Measurements from ENCODE around the gene ALS2CL. TPM values are rescaled to one million over a fixed set of nuclear protein-coding genes. Genes with fewer than 3 reads are reported as not detected.

ALS2CL gene
- total RNA-seq, 1 experiment from 2014 or later, result 39.6 TPM

- intact Hi-C loops (cut with micrococcal nuclease; ENCODE audit: unreplicated experiment), result no loop called here
- TF ChIP-seq, protein P1, sequence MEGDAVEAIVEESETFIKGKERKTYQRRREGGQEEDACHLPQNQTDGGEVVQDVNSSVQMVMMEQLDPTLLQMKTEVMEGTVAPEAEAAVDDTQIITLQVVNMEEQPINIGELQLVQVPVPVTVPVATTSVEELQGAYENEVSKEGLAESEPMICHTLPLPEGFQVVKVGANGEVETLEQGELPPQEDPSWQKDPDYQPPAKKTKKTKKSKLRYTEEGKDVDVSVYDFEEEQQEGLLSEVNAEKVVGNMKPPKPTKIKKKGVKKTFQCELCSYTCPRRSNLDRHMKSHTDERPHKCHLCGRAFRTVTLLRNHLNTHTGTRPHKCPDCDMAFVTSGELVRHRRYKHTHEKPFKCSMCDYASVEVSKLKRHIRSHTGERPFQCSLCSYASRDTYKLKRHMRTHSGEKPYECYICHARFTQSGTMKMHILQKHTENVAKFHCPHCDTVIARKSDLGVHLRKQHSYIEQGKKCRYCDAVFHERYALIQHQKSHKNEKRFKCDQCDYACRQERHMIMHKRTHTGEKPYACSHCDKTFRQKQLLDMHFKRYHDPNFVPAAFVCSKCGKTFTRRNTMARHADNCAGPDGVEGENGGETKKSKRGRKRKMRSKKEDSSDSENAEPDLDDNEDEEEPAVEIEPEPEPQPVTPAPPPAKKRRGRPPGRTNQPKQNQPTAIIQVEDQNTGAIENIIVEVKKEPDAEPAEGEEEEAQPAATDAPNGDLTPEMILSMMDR (IDR thresholded peaks at IDR 0.05; ENCODE audit: unreplicated experiment), result no peak
- H3K27me3 Mint-ChIP-seq (ENCODE audit: unreplicated experiment), result no peaks in the 10 kb centered on the region
- H3K27ac Mint-ChIP-seq (ENCODE audit: unreplicated experiment), result no peak overlapping the region
- no peaks in the 10 kb centered on the region for H3K4me1 Mint-ChIP-seq (ENCODE audit: low read depth, unreplicated experiment)
- no peak for DNase-seq
- CTCF ChIA-PET, result interaction anchor here (0.6 kb wide), 1 partner anchor 49 kb away, joined by 4 read pairs; no protein-coding TSS in a partner anchor
- no TSS peak for BruUV-seq (replicated peaks)
- H3K4me3 Mint-ChIP-seq (ENCODE audit: low read depth, unreplicated experiment), result no peak overlapping the region
- H3K36me3 Mint-ChIP-seq (ENCODE audit: insufficient read depth, unreplicated experiment), result no peaks in the 10 kb centered on the region
- H3K9me3 Mint-ChIP-seq (ENCODE audit: low read depth, unreplicated experiment), result no peaks in the 10 kb centered on the region
These were observed 20.1 kb downstream of the ALS2CL start for GRCh38 chr3:46673151-46674030.

DNA sequence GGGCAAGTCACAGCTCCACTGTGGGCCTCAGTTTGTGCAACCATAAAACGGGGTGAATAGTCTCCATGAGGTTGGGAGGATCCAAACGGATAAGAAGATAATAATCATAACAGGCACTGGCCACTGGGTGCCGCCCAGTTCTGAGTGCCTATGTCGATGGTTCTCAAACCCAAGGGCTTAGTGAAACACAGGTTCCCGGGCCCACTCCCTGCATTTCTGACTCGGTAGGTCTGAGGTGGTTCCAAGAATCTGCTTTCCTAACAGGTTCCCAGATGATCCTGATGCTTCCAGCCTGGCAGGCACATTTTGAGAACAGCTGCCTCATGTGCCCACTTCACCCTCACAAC, 21.2 kb downstream of the ALS2CL start:
- no TSS peak for BruUV-seq (replicated peaks)
- no peak overlapping the region for H3K27ac Mint-ChIP-seq (ENCODE audit: unreplicated experiment)
- TF ChIP-seq, protein P1 (IDR thresholded peaks at IDR 0.05; ENCODE audit: unreplicated experiment), result no peak
- no peaks in the 10 kb centered on the region for H3K4me1 Mint-ChIP-seq (ENCODE audit: low read depth, unreplicated experiment)
- no peaks in the 10 kb centered on the region for H3K9me3 Mint-ChIP-seq (ENCODE audit: low read depth, unreplicated experiment)
- no peak overlapping the region for H3K4me3 Mint-ChIP-seq (ENCODE audit: low read depth, unreplicated experiment)
- peaks cover 7% of the 10 kb centered on the region for H3K36me3 Mint-ChIP-seq (ENCODE audit: insufficient read depth, unreplicated experiment)
- CTCF ChIA-PET, result no interaction called here
- DNase-seq, result no peak
- intact Hi-C loops (cut with micrococcal nuclease; ENCODE audit: unreplicated experiment), result no loop called here
- H3K27me3 Mint-ChIP-seq (ENCODE audit: unreplicated experiment), result no peaks in the 10 kb centered on the region

DNA sequence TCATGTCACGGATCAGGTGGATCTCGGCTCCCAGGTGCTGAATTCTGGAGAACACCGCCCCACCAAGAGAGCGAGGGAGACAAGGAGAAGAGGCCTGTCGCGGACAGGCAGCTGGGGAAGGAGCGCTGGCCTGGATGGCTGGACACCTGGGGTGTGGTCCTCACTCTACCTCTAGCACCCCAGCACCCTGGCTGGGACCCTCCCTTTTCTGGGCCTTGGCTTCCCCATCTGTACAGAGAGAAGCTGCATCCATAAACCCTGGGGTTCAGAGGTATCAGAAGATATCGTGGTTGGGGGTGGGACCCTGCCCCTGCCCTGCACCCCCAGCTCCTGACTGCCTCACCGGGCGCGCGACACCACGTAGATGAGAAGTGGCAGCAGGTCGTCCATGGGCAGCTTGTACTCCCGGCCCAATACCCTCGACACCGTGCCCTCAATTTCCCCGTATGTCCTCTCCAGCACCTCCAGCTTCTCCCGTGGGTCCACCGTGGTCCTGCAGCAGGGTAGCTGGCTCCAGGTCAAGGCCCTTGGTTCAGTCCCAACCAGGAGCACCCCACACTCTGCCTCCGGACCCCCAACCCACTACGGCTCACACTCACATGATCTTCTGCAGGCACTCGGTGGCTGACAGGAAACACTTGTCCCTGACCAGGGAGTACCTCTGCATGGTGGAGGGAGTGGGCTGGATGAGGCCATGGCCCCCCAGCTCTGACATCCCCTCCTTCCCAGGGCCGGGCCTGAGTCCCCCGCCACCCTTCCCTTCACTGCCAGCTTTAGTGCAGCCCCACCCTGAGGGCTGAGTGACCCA, 21.7 kb downstream of the ALS2CL start:
- H3K27ac Mint-ChIP-seq (ENCODE audit: unreplicated experiment), result no peak overlapping the region
- TF ChIP-seq, protein P1 (IDR thresholded peaks at IDR 0.05; ENCODE audit: unreplicated experiment), result no peak
- CTCF ChIA-PET, result no interaction called here
- no peak for DNase-seq
- no TSS peak for BruUV-seq (replicated peaks)
- intact Hi-C loops (cut with micrococcal nuclease; ENCODE audit: unreplicated experiment), result no loop called here
- no peak overlapping the region for H3K4me3 Mint-ChIP-seq (ENCODE audit: low read depth, unreplicated experiment)
- peaks cover 10% of the 10 kb centered on the region for H3K36me3 Mint-ChIP-seq (ENCODE audit: insufficient read depth, unreplicated experiment)
- H3K4me1 Mint-ChIP-seq (ENCODE audit: low read depth, unreplicated experiment), result no peaks in the 10 kb centered on the region
- H3K27me3 Mint-ChIP-seq (ENCODE audit: unreplicated experiment), result peaks cover under 1% of the 10 kb centered on the region
- no peaks in the 10 kb centered on the region for H3K9me3 Mint-ChIP-seq (ENCODE audit: low read depth, unreplicated experiment)

DNA sequence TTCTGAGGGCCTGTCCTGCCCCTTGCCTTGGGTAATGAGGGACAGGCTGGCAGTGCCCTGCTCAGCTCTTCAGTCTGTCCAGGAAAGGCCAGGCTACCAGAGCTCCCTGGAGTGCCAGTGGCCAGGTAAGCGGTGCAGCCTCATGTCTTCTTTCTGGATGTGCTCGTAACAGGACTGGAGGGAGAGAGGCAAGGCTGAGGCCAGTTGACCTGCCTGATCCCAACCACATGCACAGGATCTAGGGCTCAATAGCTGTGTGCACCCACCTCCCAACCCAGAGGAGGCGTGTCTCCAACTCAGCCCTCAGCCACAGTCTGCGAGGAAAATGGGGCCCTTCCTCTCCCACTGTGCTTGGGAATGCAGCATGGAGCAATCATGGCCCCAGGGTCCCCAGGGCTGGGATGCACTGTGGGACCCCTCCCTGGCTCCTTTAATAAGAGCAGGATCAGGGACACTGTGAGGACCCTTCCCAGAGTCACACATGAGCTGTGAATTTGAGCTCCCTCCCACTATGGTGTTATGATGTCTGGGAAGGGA, 22.5 kb downstream of the ALS2CL start:
- no peaks in the 10 kb centered on the region for H3K4me1 Mint-ChIP-seq (ENCODE audit: low read depth, unreplicated experiment)
- H3K27me3 Mint-ChIP-seq (ENCODE audit: unreplicated experiment), result peaks cover 9% of the 10 kb centered on the region
- no peak overlapping the region for H3K4me3 Mint-ChIP-seq (ENCODE audit: low read depth, unreplicated experiment)
- intact Hi-C loops (cut with micrococcal nuclease; ENCODE audit: unreplicated experiment), result no loop called here
- no peak overlapping the region for H3K27ac Mint-ChIP-seq (ENCODE audit: unreplicated experiment)
- no peaks in the 10 kb centered on the region for H3K9me3 Mint-ChIP-seq (ENCODE audit: low read depth, unreplicated experiment)
- peaks cover 11% of the 10 kb centered on the region for H3K36me3 Mint-ChIP-seq (ENCODE audit: insufficient read depth, unreplicated experiment)
- CTCF ChIA-PET, result no interaction called here
- TF ChIP-seq, protein P1 (IDR thresholded peaks at IDR 0.05; ENCODE audit: unreplicated experiment), result no peak
- no TSS peak for BruUV-seq (replicated peaks)
- no peak for DNase-seq

All from Calu3 (cell line).